NT2/D1 (cell line): Measurements from ENCODE around the gene VAT1.
"Not testable (repeated sequence)": the region's sequence is repeated elsewhere in the genome, so short reads cannot be mapped to it uniquely, and the experiment has no call there.

Source experiments
- DNase-seq: peaks from one replicate; pipeline ENCODE4 v3.0.0-alpha.2; 2011; ENCODE audit warnings: low read depth, low spot score
- H3K27me3 ChIP-seq: 2 replicates; pipeline ENCODE4 v1.6.0; 2011; ENCODE audit warnings: mild to moderate bottlenecking; ENCODE audit not compliant: insufficient read length, insufficient read depth
- H3K36me3 ChIP-seq: 2 replicates; pipeline ENCODE4 v1.6.1; 2011; ENCODE audit warnings: mild to moderate bottlenecking, low read length, mixed read lengths; ENCODE audit not compliant: insufficient read depth, insufficient read length
- H3K4me1 ChIP-seq: 2 replicates; pipeline ENCODE4 v1.5.1; 2011; ENCODE audit not compliant: insufficient read depth, insufficient read length
- H3K4me3 ChIP-seq: 2 replicates; pipeline ENCODE4 v1.5.1; 2011; ENCODE audit warnings: low read depth; ENCODE audit not compliant: insufficient read length
- H3K9ac ChIP-seq: 2 replicates; pipeline ENCODE4 v1.6.0; 2011; ENCODE audit warnings: low read depth; ENCODE audit not compliant: insufficient read length
- H3K9me3 ChIP-seq: 2 replicates; pipeline ENCODE4 v1.5.1; 2011; ENCODE audit warnings: mild to moderate bottlenecking, low read length; ENCODE audit not compliant: insufficient read depth
- SUZ12 ChIP-seq: IDR thresholded peaks from 2 replicates; pipeline ENCODE4 v1.6.1; 2011; ENCODE audit not compliant: insufficient read length, insufficient read depth; ENCODE audit errors: extremely low read depth
- YY1 ChIP-seq: IDR thresholded peaks from 2 replicates; pipeline ENCODE4 v1.6.1; 2011; ENCODE audit not compliant: insufficient read length, insufficient read depth
- ZNF274 ChIP-seq: IDR thresholded peaks from 2 replicates; pipeline ENCODE4 v1.6.1; 2011; ENCODE audit warnings: mild to moderate bottlenecking, low read depth, low read length

VAT1 gene

GRCh38 chr17:43056051-43056450 lies 33.9 kb upstream of the VAT1 start:
- Histone ChIP-seq H3K9ac (no peak overlapping the region), H3K9me3 (no peaks in the 10 kb centered on the region), H3K27me3 (no peaks in the 10 kb centered on the region), H3K4me3 (no peak overlapping the region), H3K4me1 (no peaks in the 10 kb centered on the region), H3K36me3 (peaks cover 66% of the 10 kb centered on the region)
- DNase-seq: no peak
- no peak for TF ChIP-seq SUZ12
- no peak for TF ChIP-seq YY1
- TF ChIP-seq ZNF274: no peak

- H3K36me3 ChIP-seq: peaks cover 74% of the 10 kb centered on the region
Observed at GRCh38 chr17:43053008-43053407, 30.8 kb upstream of the VAT1 start.

GRCh38 chr17:43051969-43052368 lies 29.8 kb upstream of the VAT1 start:
- no peaks in the 10 kb centered on the region for H3K27me3 ChIP-seq
- no peak overlapping the region for H3K9ac ChIP-seq
- H3K4me1 ChIP-seq: no peaks in the 10 kb centered on the region
- TF ChIP-seq YY1 (no peak), ZNF274 (no peak), SUZ12 (no peak)
- H3K4me3 ChIP-seq: no peak overlapping the region
- DNase-seq: no peak
- peaks cover 78% of the 10 kb centered on the region for H3K36me3 ChIP-seq
- H3K9me3 ChIP-seq: no peaks in the 10 kb centered on the region

More at GRCh38 chr17:43053008-43053407, 30.8 kb upstream of the VAT1 start:
- not testable (repeated sequence) for H3K9ac ChIP-seq, H3K27me3 ChIP-seq, H3K4me3 ChIP-seq, DNase-seq, H3K4me1 ChIP-seq, H3K9me3 ChIP-seq

GRCh38 chr17:43044024-43044423 lies 21.8 kb upstream of the VAT1 start:
- no peak overlapping the region for H3K9ac ChIP-seq
- H3K9me3 ChIP-seq: no peaks in the 10 kb centered on the region
- TF ChIP-seq ZNF274 (no peak), SUZ12 (no peak), YY1 (no peak)
- H3K36me3 ChIP-seq: peaks cover 33% of the 10 kb centered on the region
- no peak overlapping the region for H3K4me3 ChIP-seq
- no peaks in the 10 kb centered on the region for H3K27me3 ChIP-seq
- peaks cover 4% of the 10 kb centered on the region for H3K4me1 ChIP-seq
- no peak for DNase-seq

GRCh38 chr17:43043307-43043706 lies 21.1 kb upstream of the VAT1 start:
- Histone ChIP-seq H3K9me3 (no peaks in the 10 kb centered on the region), H3K9ac (no peak overlapping the region)
- DNase-seq: no peak

GRCh38 chr17:43042025-43042628 lies 19.9 kb upstream of the VAT1 start:
- no peaks in the 10 kb centered on the region for H3K27me3 ChIP-seq
- peaks cover 5% of the 10 kb centered on the region for H3K4me1 ChIP-seq
- TF ChIP-seq YY1: no peak
- no peak for TF ChIP-seq ZNF274
- no peak for TF ChIP-seq SUZ12
- no peak for DNase-seq
- no peaks in the 10 kb centered on the region for H3K9me3 ChIP-seq
- peaks cover 22% of the 10 kb centered on the region for H3K36me3 ChIP-seq
- H3K4me3 ChIP-seq: no peak overlapping the region
- H3K9ac ChIP-seq: no peak overlapping the region

More at GRCh38 chr17:43043307-43043706, 21.1 kb upstream of the VAT1 start:
- H3K4me1 ChIP-seq: peaks cover 4% of the 10 kb centered on the region
- H3K4me3 ChIP-seq: no peak overlapping the region
- no peak for TF ChIP-seq SUZ12
- no peak for TF ChIP-seq YY1
- no peak for TF ChIP-seq ZNF274
- no peaks in the 10 kb centered on the region for H3K27me3 ChIP-seq
- H3K36me3 ChIP-seq: peaks cover 27% of the 10 kb centered on the region

GRCh38 chr17:43040655-43041054 lies 18.5 kb upstream of the VAT1 start:
- no peaks in the 10 kb centered on the region for H3K9me3 ChIP-seq
- no peaks in the 10 kb centered on the region for H3K27me3 ChIP-seq
- peaks cover 7% of the 10 kb centered on the region for H3K4me1 ChIP-seq
- no peak for DNase-seq
- H3K36me3 ChIP-seq: peaks cover 19% of the 10 kb centered on the region
- H3K4me3 ChIP-seq: no peak overlapping the region
- TF ChIP-seq ZNF274: no peak
- no peak for TF ChIP-seq YY1
- no peak for TF ChIP-seq SUZ12
- no peak overlapping the region for H3K9ac ChIP-seq
